H9 (cell line): ENCODE data around the gene CNTFR. TPM values are rescaled to one million over a fixed set of nuclear protein-coding genes. Genes with fewer than 3 reads are reported as not detected.

ENCODE experiments used
- DNase-seq: peaks from one replicate; pipeline ENCODE4 v3.0.0-alpha.2; 2017
- H2AFZ ChIP-seq: one replicate; pipeline ENCODE4 v1.6.1; 2013; ENCODE audit warnings: mild to moderate bottlenecking, low read length, control low read depth, moderate library complexity
- H2AK5ac ChIP-seq: 2 replicates; pipeline ENCODE4 v1.6.1; 2013; ENCODE audit warnings: low read length, control low read depth, mixed read lengths; ENCODE audit not compliant: insufficient read length
- H2BK120ac ChIP-seq: one replicate; pipeline ENCODE4 v1.6.1; 2013; ENCODE audit warnings: low read depth, mild to moderate bottlenecking, low read length, control low read depth, inconsistent platforms; ENCODE audit not compliant: poor library complexity, severe bottlenecking
- H2BK12ac ChIP-seq: 2 replicates; pipeline ENCODE4 v1.6.1; 2013; ENCODE audit warnings: low read length, control low read depth, mixed read lengths, low read depth; ENCODE audit not compliant: insufficient read length
- H2BK15ac ChIP-seq: 2 replicates; pipeline ENCODE4 v1.6.1; 2013; ENCODE audit warnings: low read depth, low read length, control low read depth
- H2BK20ac ChIP-seq: one replicate; pipeline ENCODE4 v1.6.1; 2013; ENCODE audit warnings: low read depth, mild to moderate bottlenecking, low read length, control low read depth, inconsistent platforms; ENCODE audit not compliant: poor library complexity, severe bottlenecking
- H2BK5ac ChIP-seq: 2 replicates; pipeline ENCODE4 v1.6.1; 2013; ENCODE audit warnings: low read length, control low read depth, mixed read lengths; ENCODE audit not compliant: insufficient read length
- H3K14ac ChIP-seq: 2 replicates; pipeline ENCODE4 v1.6.1; 2013; ENCODE audit warnings: low read length, control low read depth; ENCODE audit not compliant: insufficient read depth
- H3K18ac ChIP-seq: 2 replicates; pipeline ENCODE4 v1.6.1; 2013; ENCODE audit warnings: low read depth, mild to moderate bottlenecking, mixed read lengths, low read length, control low read depth; ENCODE audit not compliant: insufficient read length
- H3K23ac ChIP-seq: 2 replicates; pipeline ENCODE4 v1.6.1; 2013; ENCODE audit warnings: low read length, control low read depth, mixed read lengths, low read depth; ENCODE audit not compliant: insufficient read length
- H3K23me2 ChIP-seq: 2 replicates; pipeline ENCODE4 v1.6.1; 2013; ENCODE audit warnings: low read depth, mild to moderate bottlenecking, mixed read lengths, low read length, control low read depth; ENCODE audit not compliant: insufficient read length, poor library complexity, severe bottlenecking
- H3K27ac ChIP-seq: 2 replicates; pipeline ENCODE4 v1.5.1; 2013; ENCODE audit warnings: low read length, control low read depth, mixed read lengths, low read depth; ENCODE audit not compliant: insufficient read length
- H3K27me3 ChIP-seq: 2 replicates; pipeline ENCODE4 v1.6.1; 2013; ENCODE audit warnings: low read length, control low read depth, inconsistent platforms; ENCODE audit not compliant: insufficient read depth
- H3K4ac ChIP-seq: 2 replicates; pipeline ENCODE4 v1.6.1; 2013; ENCODE audit warnings: low read depth, mild to moderate bottlenecking, control low read depth, inconsistent platforms, low read length, moderate library complexity
- H3K4me1 ChIP-seq: 2 replicates; pipeline ENCODE4 v1.6.1; 2013; ENCODE audit warnings: low read length, control low read depth, inconsistent platforms; ENCODE audit not compliant: insufficient read depth
- H3K4me2 ChIP-seq: 2 replicates; pipeline ENCODE4 v1.6.1; 2013; ENCODE audit warnings: low read length, control low read depth, mixed read lengths; ENCODE audit not compliant: insufficient read length, insufficient read depth
- H3K56ac ChIP-seq: 2 replicates; pipeline ENCODE4 v1.6.1; 2013; ENCODE audit warnings: low read depth, mild to moderate bottlenecking, mixed read lengths, low read length, control low read depth; ENCODE audit not compliant: insufficient read length
- H3K79me1 ChIP-seq: 2 replicates; pipeline ENCODE4 v1.6.1; 2013; ENCODE audit warnings: low read depth, mild to moderate bottlenecking, moderate library complexity, low read length, control low read depth, inconsistent platforms; ENCODE audit not compliant: insufficient read depth, poor library complexity, severe bottlenecking
- H3K79me2 ChIP-seq: 2 replicates; pipeline ENCODE4 v1.6.1; 2013; ENCODE audit warnings: low read length, control low read depth, inconsistent platforms; ENCODE audit not compliant: insufficient read depth
- H3K9ac ChIP-seq: 2 replicates; pipeline ENCODE4 v1.6.1; 2013; ENCODE audit warnings: low read length, control low read depth, mixed read lengths; ENCODE audit not compliant: insufficient read length; ENCODE audit errors: extremely low read depth
- H3K9me3 ChIP-seq: one replicate; pipeline ENCODE4 v1.6.1; 2013; ENCODE audit warnings: low read depth, low read length, inconsistent platforms; ENCODE audit not compliant: control insufficient read depth
- H3T11ph ChIP-seq: one replicate; pipeline ENCODE4 v1.6.1; 2013; ENCODE audit warnings: mild to moderate bottlenecking, low read length, control low read depth, inconsistent platforms
- H4K20me1 ChIP-seq: one replicate; pipeline ENCODE4 v1.6.1; 2013; ENCODE audit not compliant: control insufficient read depth, insufficient read length, insufficient read depth
- H4K5ac ChIP-seq: 2 replicates; pipeline ENCODE4 v1.6.1; 2013; ENCODE audit warnings: low read depth, mild to moderate bottlenecking, mixed read lengths, low read length, control low read depth; ENCODE audit not compliant: insufficient read length
- H4K8ac ChIP-seq: replicated peaks from 2 replicates; pipeline ENCODE4 v1.6.1; 2013; ENCODE audit warnings: low read length, control low read depth, mixed read lengths, low read depth; ENCODE audit not compliant: insufficient read length
- H4K91ac ChIP-seq: 2 replicates; pipeline ENCODE4 v1.6.1; 2013; ENCODE audit warnings: low read depth, mild to moderate bottlenecking, moderate library complexity, mixed read lengths, low read length, control low read depth; ENCODE audit not compliant: insufficient read length
- H3K27ac Mint-ChIP-seq, 3 experiments: 2 replicates in 2 of 3; 3 replicates in 1 of 3; pipeline ENCODE4 v1.8.0; 2020 to 2021; ENCODE audit warnings: mixed read lengths in 3 of 3, mild to moderate bottlenecking in 1 of 3, moderate library complexity in 1 of 3
- H3K27me3 Mint-ChIP-seq: 2 replicates; pipeline ENCODE4 v1.8.0; 2021; ENCODE audit warnings: low read depth, mild to moderate bottlenecking, moderate library complexity, mixed read lengths
- H3K36me3 Mint-ChIP-seq, 3 experiments: 2 replicates in 2 of 3; 3 replicates in 1 of 3; pipeline ENCODE4 v1.8.0; 2020 to 2021; ENCODE audit warnings: low read depth in 3 of 3, mixed read lengths in 3 of 3; ENCODE audit not compliant: insufficient read depth in 1 of 3
- H3K4me1 Mint-ChIP-seq, 2 experiments: 2 replicates each; pipeline ENCODE4 v1.8.0; 2020; ENCODE audit warnings: mixed read lengths in 2 of 2
- H3K4me3 Mint-ChIP-seq, 2 experiments: 2 replicates in 1 of 2; 3 replicates in 1 of 2; pipeline ENCODE4 v1.8.0; 2020 to 2021; ENCODE audit warnings: mild to moderate bottlenecking in 2 of 2, mixed read lengths in 2 of 2, moderate library complexity in 1 of 2
- H3K9me3 Mint-ChIP-seq, 2 experiments: 2 replicates in 1 of 2; 3 replicates in 1 of 2; pipeline ENCODE4 v1.8.0; 2020; ENCODE audit warnings: mild to moderate bottlenecking in 2 of 2, mixed read lengths in 2 of 2, moderate library complexity in 1 of 2
- WGBS: extraction: QIAGEN DNeasy Blood & Tissue Kit; methylation state at CpG from one replicate; pipeline ENCODE4 v1.1.7; 2013; ENCODE audit warnings: missing lambda C conversion rate, low lambda C conversion rate, mixed read lengths; ENCODE audit not compliant: insufficient read length; ENCODE audit errors: extremely low coverage; 5-methylcytosine and 5-hydroxymethylcytosine counted together
- total RNA-seq: library from RNA; stranded (reverse); gene quantifications from 2 replicates; pipeline ENCODE4 v1.2.1, GENCODE V29; 2021
- TF ChIP-seq, protein P1 (sequence below): fragments of 200-600 bp; sonication (generic); conservative IDR thresholded peaks from 3 replicates; pipeline ENCODE4 v1.8.0; 2021; ENCODE audit warnings: antibody characterized with exemption, mild to moderate bottlenecking

The CNTFR gene
- total RNA-seq, 1 experiment from 2014 or later = 0.55 TPM

DNA sequence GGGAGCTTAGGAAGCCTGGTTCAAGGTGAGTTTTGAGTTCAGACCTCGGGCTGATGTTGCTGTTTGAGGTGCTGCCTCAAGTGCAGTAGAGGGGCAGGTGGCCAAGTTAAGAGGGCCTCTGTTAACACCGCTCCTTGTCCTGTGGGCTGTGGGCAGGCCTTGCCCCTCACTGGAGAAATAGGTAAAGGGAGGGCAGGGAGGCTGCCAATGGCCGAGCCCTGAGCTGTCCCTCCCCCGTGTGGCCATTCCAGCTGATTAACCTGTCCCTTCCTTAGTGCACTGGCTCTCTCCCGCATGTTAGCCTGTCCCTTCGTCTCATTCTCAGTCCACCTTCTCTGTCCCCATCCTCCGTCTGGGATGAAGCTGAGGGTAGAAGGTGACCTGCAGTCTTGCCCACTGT lies 21.4 kb downstream of the CNTFR start:
- no peak overlapping the region for H2BK20ac ChIP-seq
- Mint-ChIP-seq H3K36me3 (no peaks in the 10 kb centered on the region), H3K27ac (no peak overlapping the region), H3K9me3 (no peaks in the 10 kb centered on the region), H3K27me3 (peaks cover 39% of the 10 kb centered on the region), H3K4me3 (no peak overlapping the region), H3K4me1 (peaks cover 17 to 37% of the 10 kb centered on the region in 2 experiments)
- no peaks in the 10 kb centered on the region; the same call in 1 of the 2 replicates for H3K4me1 ChIP-seq
- H2BK5ac ChIP-seq = no peak overlapping the region
- H3K23ac ChIP-seq = no peak overlapping the region
- H2BK12ac ChIP-seq = no peak overlapping the region
- no peak overlapping the region for H3K27ac ChIP-seq
- no peak overlapping the region for H4K5ac ChIP-seq
- H2BK15ac ChIP-seq = no peak overlapping the region
- H3K9ac ChIP-seq = no peak overlapping the region
- no peak for DNase-seq
- no peak overlapping the region for H3K18ac ChIP-seq
- no peaks in the 10 kb centered on the region for H3K79me2 ChIP-seq
- H3K14ac ChIP-seq = no peak overlapping the region
- H4K8ac ChIP-seq = no peak overlapping the region
- no peak overlapping the region for H2BK120ac ChIP-seq
- H3T11ph ChIP-seq = no peak overlapping the region
- no peaks in the 10 kb centered on the region for H3K79me1 ChIP-seq
- H3K4me2 ChIP-seq = no peak overlapping the region
- H3K23me2 ChIP-seq = no peaks in the 10 kb centered on the region
- H4K91ac ChIP-seq = no peak overlapping the region
- no peak overlapping the region for H2AK5ac ChIP-seq
- TF ChIP-seq, protein P1, sequence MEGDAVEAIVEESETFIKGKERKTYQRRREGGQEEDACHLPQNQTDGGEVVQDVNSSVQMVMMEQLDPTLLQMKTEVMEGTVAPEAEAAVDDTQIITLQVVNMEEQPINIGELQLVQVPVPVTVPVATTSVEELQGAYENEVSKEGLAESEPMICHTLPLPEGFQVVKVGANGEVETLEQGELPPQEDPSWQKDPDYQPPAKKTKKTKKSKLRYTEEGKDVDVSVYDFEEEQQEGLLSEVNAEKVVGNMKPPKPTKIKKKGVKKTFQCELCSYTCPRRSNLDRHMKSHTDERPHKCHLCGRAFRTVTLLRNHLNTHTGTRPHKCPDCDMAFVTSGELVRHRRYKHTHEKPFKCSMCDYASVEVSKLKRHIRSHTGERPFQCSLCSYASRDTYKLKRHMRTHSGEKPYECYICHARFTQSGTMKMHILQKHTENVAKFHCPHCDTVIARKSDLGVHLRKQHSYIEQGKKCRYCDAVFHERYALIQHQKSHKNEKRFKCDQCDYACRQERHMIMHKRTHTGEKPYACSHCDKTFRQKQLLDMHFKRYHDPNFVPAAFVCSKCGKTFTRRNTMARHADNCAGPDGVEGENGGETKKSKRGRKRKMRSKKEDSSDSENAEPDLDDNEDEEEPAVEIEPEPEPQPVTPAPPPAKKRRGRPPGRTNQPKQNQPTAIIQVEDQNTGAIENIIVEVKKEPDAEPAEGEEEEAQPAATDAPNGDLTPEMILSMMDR = no peak
- no peaks in the 10 kb centered on the region for H3K27me3 ChIP-seq
- no peak overlapping the region for H2AFZ ChIP-seq
- H3K4ac ChIP-seq = no peak overlapping the region
- H3K56ac ChIP-seq = no peak overlapping the region
- no peaks in the 10 kb centered on the region for H3K9me3 ChIP-seq
- no CpG with 5 or more reads among the region's 7 CpGs for WGBS
- peaks cover 4% of the 10 kb centered on the region for H4K20me1 ChIP-seq
